Measurements from ENCODE around the gene TBXAS1.

TBXAS1 gene

GRCh38 chr7:140056431-140057142, 227.5 kb downstream of the TBXAS1 start:
- DNase-seq, result no peak

GRCh38 chr7:140057143-140057535, 228.1 kb downstream of the TBXAS1 start:
- no peak for DNase-seq

- DNase-seq, result no peak
Measured at GRCh38 chr7:140058517-140058916, 229.5 kb downstream of the TBXAS1 start.

GRCh38 chr7:140059273-140060242, 230.5 kb downstream of the TBXAS1 start:
- peak; percentile 82 for DNase-seq

- DNase-seq, result peak; percentile 68
Measured at GRCh38 chr7:140060243-140060630, 231.2 kb downstream of the TBXAS1 start.

GRCh38 chr7:140060788-140061606, 231.9 kb downstream of the TBXAS1 start:
- DNase-seq, result no peak

- no peak for DNase-seq
Measured at GRCh38 chr7:140061607-140061930, 232.5 kb downstream of the TBXAS1 start.

GRCh38 chr7:140062118-140062527, 233.1 kb downstream of the TBXAS1 start:
- peak; percentile 83 for DNase-seq

- DNase-seq, result peak; percentile 96
Measured at GRCh38 chr7:140062528-140063299, 233.7 kb downstream of the TBXAS1 start, which contains the start of gene PARP12. Gene PARP12, minus strand, starts transcription at chr7:140062951. Its CDS starts 104 bp downstream, at chr7:140062847.

GRCh38 chr7:140067052-140067451, 238.0 kb downstream of the TBXAS1 start:
- no peak for DNase-seq

- no peak for DNase-seq
Measured at GRCh38 chr7:140068033-140068432, 239.0 kb downstream of the TBXAS1 start.

- no peak for DNase-seq
Measured at GRCh38 chr7:140069298-140069949, 240.4 kb downstream of the TBXAS1 start.

Data from activated effector memory CD4-positive, alpha-beta T cell treated with anti-CD3 and anti-CD28 coated beads, Interleukin-2, amount 50 U/mL, for 16 hours (primary cell).